ENCODE data around the gene TSPAN13.

- no peak for TF ChIP-seq CTCF (IDR thresholded peaks at IDR 0.05; ENCODE audit: low read length)
- TF ChIP-seq EZH2 (IDR thresholded peaks at IDR 0.05; ENCODE audit: borderline replicate concordance, low read length) = no peak
Observed at GRCh38 chr7:16804674-16805439, 51.3 kb downstream of the TSPAN13 start, which contains the start of gene AGR2.

All from OCI-LY1 (cell line).